GM18907 (cell line): ENCODE data around the gene DRAXIN.

ENCODE experiments used
- ATAC-seq: cut with Tn5 transposase; IDR thresholded peaks from one replicate; pipeline ENCODE4 v1.9.1; 2021; ENCODE audit warnings: mild to moderate bottlenecking, moderate library complexity; ENCODE audit not compliant: unreplicated experiment

DRAXIN gene

DNA sequence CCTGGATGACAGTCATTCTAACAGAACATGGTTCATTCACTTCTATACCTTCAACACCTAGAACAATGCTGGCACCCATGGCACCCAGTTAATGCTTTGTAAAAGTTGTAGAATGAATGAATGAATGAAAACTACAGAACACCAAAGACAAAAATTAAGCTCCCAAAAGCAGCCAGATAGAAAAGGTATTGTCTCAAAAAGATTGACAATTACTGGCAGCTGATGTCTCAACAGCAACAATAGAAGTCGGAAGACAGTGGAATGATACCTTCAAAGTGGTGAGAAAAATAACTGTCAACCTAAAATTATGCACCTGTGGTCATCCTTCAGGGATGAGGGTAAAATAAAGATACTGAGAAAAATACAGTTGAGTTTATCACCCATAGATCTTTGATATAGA, 65.5 kb downstream of the DRAXIN start:
- no peak for ATAC-seq

- no peak for ATAC-seq
These were observed 68.3 kb downstream of the DRAXIN start for GRCh38 chr1:11759791-11760190.

GRCh38 chr1:11761285-11761684, 69.8 kb downstream of the DRAXIN start:
- ATAC-seq, result no peak

DNA sequence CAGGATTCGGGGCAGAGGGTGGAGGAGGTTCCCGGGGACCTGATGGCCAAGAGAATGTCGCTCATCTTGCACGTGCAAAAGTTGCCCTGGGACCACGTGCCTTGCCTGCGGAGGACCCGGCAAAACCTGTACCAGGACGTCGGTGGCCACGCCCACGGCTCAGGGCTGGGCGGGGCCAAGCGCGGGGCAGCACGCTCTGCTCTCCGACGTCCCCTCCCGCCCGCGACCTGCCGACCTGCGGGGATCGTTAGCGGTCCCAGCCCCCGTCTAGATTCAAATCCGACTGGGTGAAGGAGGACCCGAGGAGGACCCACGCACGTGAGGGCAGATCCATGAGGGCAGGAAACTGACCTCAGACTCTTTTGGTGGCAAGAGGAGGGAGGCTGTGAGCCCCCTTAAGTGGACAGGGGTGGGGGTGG, 70.5 kb downstream of the DRAXIN start, which contains the start of gene C1orf167:
TSS of gene C1orf167 (plus strand) at position 206 of the 419 bp plus-strand sequence. CDS start 2,208 bp downstream, outside the sequence.
- no peak for ATAC-seq

DNA sequence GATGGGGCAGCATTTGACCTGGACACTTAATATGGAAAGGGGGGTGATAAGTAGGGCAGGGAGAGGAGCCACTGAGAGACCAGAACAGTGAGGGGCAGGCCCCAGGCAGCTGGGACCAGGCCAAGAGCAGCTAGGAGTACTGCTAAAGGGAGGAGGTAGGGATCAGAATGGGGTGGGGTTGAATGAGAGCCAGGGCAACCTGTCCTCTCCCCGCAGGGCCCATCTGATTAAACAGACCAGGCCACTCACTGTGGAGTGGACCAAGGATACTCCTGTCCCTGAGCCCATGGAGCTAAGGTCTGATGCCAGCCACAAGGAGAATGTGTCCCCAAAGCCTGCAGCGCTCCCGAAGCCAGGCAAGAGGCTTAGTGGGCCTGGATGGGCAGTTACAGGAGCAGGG, 72.6 kb downstream of the DRAXIN start:
- ATAC-seq, result no peak

GRCh38 chr1:11764519-11764918, 73.0 kb downstream of the DRAXIN start:
- ATAC-seq, result no peak

- no peak for ATAC-seq
These were observed 74.3 kb downstream of the DRAXIN start for GRCh38 chr1:11765661-11766428.

DNA sequence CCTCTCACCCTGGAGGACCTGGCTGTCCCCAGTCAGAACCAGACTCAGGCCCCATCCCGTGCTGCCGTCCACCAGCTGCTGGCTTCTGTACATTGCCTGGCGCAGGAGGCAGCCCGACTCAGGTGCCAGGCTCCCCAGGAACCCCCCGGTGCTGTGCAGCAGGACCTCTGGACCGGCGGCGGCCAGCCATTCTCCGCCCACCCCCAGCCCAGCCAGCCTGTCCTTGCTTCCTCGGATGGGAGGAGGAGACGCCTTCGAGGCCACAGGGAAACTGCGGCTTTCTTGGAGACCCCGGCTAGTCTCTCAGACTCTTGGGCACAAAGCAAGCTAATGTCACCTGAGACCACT, 74.9 kb downstream of the DRAXIN start:
- ATAC-seq, result no peak

- no peak for ATAC-seq
These were observed 76.6 kb downstream of the DRAXIN start for GRCh38 chr1:11767922-11768704.

DNA sequence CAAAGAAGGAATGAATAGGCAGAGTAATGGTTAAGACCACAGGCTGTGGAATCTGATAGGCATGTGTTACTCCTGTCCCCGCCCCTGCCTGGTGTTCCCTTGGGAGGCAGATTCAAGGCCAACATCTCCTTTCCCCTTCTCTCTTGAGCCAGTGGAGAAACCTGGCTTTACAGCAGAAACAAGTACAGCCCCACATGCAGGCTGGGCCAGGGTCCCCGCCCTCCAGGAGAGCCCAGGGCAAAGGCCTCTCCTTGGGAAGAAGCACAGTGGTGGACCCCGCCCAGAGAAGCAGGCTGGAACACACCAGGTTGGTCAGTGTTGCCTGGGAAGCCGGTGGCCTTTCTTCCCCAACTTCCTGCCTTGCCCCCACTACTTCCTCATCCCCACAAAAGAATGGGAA, 77.3 kb downstream of the DRAXIN start:
- no peak for ATAC-seq

GRCh38 chr1:11769274-11769673, 77.8 kb downstream of the DRAXIN start:
- no peak for ATAC-seq

- ATAC-seq, result no peak
These were observed 78.5 kb downstream of the DRAXIN start for GRCh38 chr1:11770011-11770410.

DNA sequence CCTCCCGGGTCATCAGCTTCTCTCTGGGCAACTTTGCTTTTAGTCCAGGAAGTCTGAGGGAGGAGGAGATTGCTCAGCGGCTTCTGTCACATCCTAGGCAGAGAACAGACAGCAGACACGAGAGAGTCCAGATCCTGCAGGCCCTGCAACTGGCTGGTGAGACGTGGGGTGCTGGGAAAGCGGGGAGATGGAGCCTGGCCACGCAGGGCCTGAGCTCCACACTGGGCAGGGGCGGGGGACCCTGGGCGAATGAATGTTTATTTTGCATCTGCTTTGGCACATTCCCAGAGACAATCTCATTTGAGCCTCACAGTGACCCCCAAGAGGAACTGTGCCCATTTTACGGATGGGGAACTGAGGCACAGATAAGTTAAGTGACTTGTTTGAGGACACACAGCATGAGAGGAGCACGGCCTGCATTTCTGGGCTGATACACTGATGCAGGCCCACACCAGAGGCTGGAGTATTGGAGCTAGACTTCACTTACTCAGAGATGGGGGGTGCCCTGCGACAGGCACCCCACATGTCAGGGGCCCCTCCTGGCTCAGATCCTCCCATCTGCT, 80.1 kb downstream of the DRAXIN start:
- ATAC-seq, result no peak

DNA sequence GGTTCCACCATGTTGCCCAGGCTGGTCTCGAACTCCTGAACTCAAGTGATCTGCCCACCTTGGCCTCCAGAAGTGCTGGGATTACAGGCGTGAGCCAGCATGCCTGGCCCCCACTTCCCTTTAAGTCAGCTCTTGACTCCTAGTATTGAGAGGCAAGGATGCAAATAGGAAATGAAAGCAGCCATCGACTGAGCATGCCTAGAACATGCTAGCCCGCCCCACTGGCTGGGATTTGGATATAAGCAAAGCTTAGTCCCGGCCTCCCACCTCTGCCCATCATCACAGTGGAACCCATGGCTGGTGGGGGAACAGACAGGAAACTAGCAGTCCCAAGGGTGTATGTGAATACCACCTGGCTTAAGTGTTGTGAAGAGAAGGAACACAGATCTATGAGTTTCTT, 80.9 kb downstream of the DRAXIN start:
- ATAC-seq, result no peak

GRCh38 chr1:11774753-11775152, 83.2 kb downstream of the DRAXIN start:
- no peak for ATAC-seq
